H9 (cell line): ENCODE data around the gene SLC44A3. TPM values are rescaled to one million over a fixed set of nuclear protein-coding genes. Genes with fewer than 3 reads are reported as not detected.

Source experiments
- DNase-seq: peaks from one replicate; pipeline ENCODE4 v3.0.0-alpha.2; 2017
- H2AFZ ChIP-seq: one replicate; pipeline ENCODE4 v1.6.1; 2013; ENCODE audit warnings: mild to moderate bottlenecking, low read length, control low read depth, moderate library complexity
- H2AK5ac ChIP-seq: 2 replicates; pipeline ENCODE4 v1.6.1; 2013; ENCODE audit warnings: low read length, control low read depth, mixed read lengths; ENCODE audit not compliant: insufficient read length
- H2BK120ac ChIP-seq: one replicate; pipeline ENCODE4 v1.6.1; 2013; ENCODE audit warnings: low read depth, mild to moderate bottlenecking, low read length, control low read depth, inconsistent platforms; ENCODE audit not compliant: poor library complexity, severe bottlenecking
- H2BK12ac ChIP-seq: 2 replicates; pipeline ENCODE4 v1.6.1; 2013; ENCODE audit warnings: low read length, control low read depth, mixed read lengths, low read depth; ENCODE audit not compliant: insufficient read length
- H2BK15ac ChIP-seq: 2 replicates; pipeline ENCODE4 v1.6.1; 2013; ENCODE audit warnings: low read depth, low read length, control low read depth
- H2BK20ac ChIP-seq: one replicate; pipeline ENCODE4 v1.6.1; 2013; ENCODE audit warnings: low read depth, mild to moderate bottlenecking, low read length, control low read depth, inconsistent platforms; ENCODE audit not compliant: poor library complexity, severe bottlenecking
- H2BK5ac ChIP-seq: 2 replicates; pipeline ENCODE4 v1.6.1; 2013; ENCODE audit warnings: low read length, control low read depth, mixed read lengths; ENCODE audit not compliant: insufficient read length
- H3K14ac ChIP-seq: 2 replicates; pipeline ENCODE4 v1.6.1; 2013; ENCODE audit warnings: low read length, control low read depth; ENCODE audit not compliant: insufficient read depth
- H3K18ac ChIP-seq: 2 replicates; pipeline ENCODE4 v1.6.1; 2013; ENCODE audit warnings: low read depth, mild to moderate bottlenecking, mixed read lengths, low read length, control low read depth; ENCODE audit not compliant: insufficient read length
- H3K23ac ChIP-seq: 2 replicates; pipeline ENCODE4 v1.6.1; 2013; ENCODE audit warnings: low read length, control low read depth, mixed read lengths, low read depth; ENCODE audit not compliant: insufficient read length
- H3K23me2 ChIP-seq: 2 replicates; pipeline ENCODE4 v1.6.1; 2013; ENCODE audit warnings: low read depth, mild to moderate bottlenecking, mixed read lengths, low read length, control low read depth; ENCODE audit not compliant: insufficient read length, poor library complexity, severe bottlenecking
- H3K27ac ChIP-seq: 2 replicates; pipeline ENCODE4 v1.5.1; 2013; ENCODE audit warnings: low read length, control low read depth, mixed read lengths, low read depth; ENCODE audit not compliant: insufficient read length
- H3K27me3 ChIP-seq: 2 replicates; pipeline ENCODE4 v1.6.1; 2013; ENCODE audit warnings: low read length, control low read depth, inconsistent platforms; ENCODE audit not compliant: insufficient read depth
- H3K4ac ChIP-seq: 2 replicates; pipeline ENCODE4 v1.6.1; 2013; ENCODE audit warnings: low read depth, mild to moderate bottlenecking, control low read depth, inconsistent platforms, low read length, moderate library complexity
- H3K4me1 ChIP-seq: 2 replicates; pipeline ENCODE4 v1.6.1; 2013; ENCODE audit warnings: low read length, control low read depth, inconsistent platforms; ENCODE audit not compliant: insufficient read depth
- H3K4me2 ChIP-seq: 2 replicates; pipeline ENCODE4 v1.6.1; 2013; ENCODE audit warnings: low read length, control low read depth, mixed read lengths; ENCODE audit not compliant: insufficient read length, insufficient read depth
- H3K56ac ChIP-seq: 2 replicates; pipeline ENCODE4 v1.6.1; 2013; ENCODE audit warnings: low read depth, mild to moderate bottlenecking, mixed read lengths, low read length, control low read depth; ENCODE audit not compliant: insufficient read length
- H3K79me1 ChIP-seq: 2 replicates; pipeline ENCODE4 v1.6.1; 2013; ENCODE audit warnings: low read depth, mild to moderate bottlenecking, moderate library complexity, low read length, control low read depth, inconsistent platforms; ENCODE audit not compliant: insufficient read depth, poor library complexity, severe bottlenecking
- H3K79me2 ChIP-seq: 2 replicates; pipeline ENCODE4 v1.6.1; 2013; ENCODE audit warnings: low read length, control low read depth, inconsistent platforms; ENCODE audit not compliant: insufficient read depth
- H3K9ac ChIP-seq: 2 replicates; pipeline ENCODE4 v1.6.1; 2013; ENCODE audit warnings: low read length, control low read depth, mixed read lengths; ENCODE audit not compliant: insufficient read length; ENCODE audit errors: extremely low read depth
- H3K9me3 ChIP-seq: one replicate; pipeline ENCODE4 v1.6.1; 2013; ENCODE audit warnings: low read depth, low read length, inconsistent platforms; ENCODE audit not compliant: control insufficient read depth
- H3T11ph ChIP-seq: one replicate; pipeline ENCODE4 v1.6.1; 2013; ENCODE audit warnings: mild to moderate bottlenecking, low read length, control low read depth, inconsistent platforms
- H4K20me1 ChIP-seq: one replicate; pipeline ENCODE4 v1.6.1; 2013; ENCODE audit not compliant: control insufficient read depth, insufficient read length, insufficient read depth
- H4K5ac ChIP-seq: 2 replicates; pipeline ENCODE4 v1.6.1; 2013; ENCODE audit warnings: low read depth, mild to moderate bottlenecking, mixed read lengths, low read length, control low read depth; ENCODE audit not compliant: insufficient read length
- H4K8ac ChIP-seq: replicated peaks from 2 replicates; pipeline ENCODE4 v1.6.1; 2013; ENCODE audit warnings: low read length, control low read depth, mixed read lengths, low read depth; ENCODE audit not compliant: insufficient read length
- H4K91ac ChIP-seq: 2 replicates; pipeline ENCODE4 v1.6.1; 2013; ENCODE audit warnings: low read depth, mild to moderate bottlenecking, moderate library complexity, mixed read lengths, low read length, control low read depth; ENCODE audit not compliant: insufficient read length
- H3K27ac Mint-ChIP-seq, 3 experiments: 2 replicates in 2 of 3; 3 replicates in 1 of 3; pipeline ENCODE4 v1.8.0; 2020 to 2021; ENCODE audit warnings: mixed read lengths in 3 of 3, mild to moderate bottlenecking in 1 of 3, moderate library complexity in 1 of 3
- H3K27me3 Mint-ChIP-seq: 2 replicates; pipeline ENCODE4 v1.8.0; 2021; ENCODE audit warnings: low read depth, mild to moderate bottlenecking, moderate library complexity, mixed read lengths
- H3K36me3 Mint-ChIP-seq, 3 experiments: 2 replicates in 2 of 3; 3 replicates in 1 of 3; pipeline ENCODE4 v1.8.0; 2020 to 2021; ENCODE audit warnings: low read depth in 3 of 3, mixed read lengths in 3 of 3; ENCODE audit not compliant: insufficient read depth in 1 of 3
- H3K4me1 Mint-ChIP-seq, 2 experiments: 2 replicates each; pipeline ENCODE4 v1.8.0; 2020; ENCODE audit warnings: mixed read lengths in 2 of 2
- H3K4me3 Mint-ChIP-seq, 2 experiments: 2 replicates in 1 of 2; 3 replicates in 1 of 2; pipeline ENCODE4 v1.8.0; 2020 to 2021; ENCODE audit warnings: mild to moderate bottlenecking in 2 of 2, mixed read lengths in 2 of 2, moderate library complexity in 1 of 2
- H3K9me3 Mint-ChIP-seq, 2 experiments: 2 replicates in 1 of 2; 3 replicates in 1 of 2; pipeline ENCODE4 v1.8.0; 2020; ENCODE audit warnings: mild to moderate bottlenecking in 2 of 2, mixed read lengths in 2 of 2, moderate library complexity in 1 of 2
- CTCF ChIP-seq: fragments of 200-600 bp; sonication (generic); conservative IDR thresholded peaks from 3 replicates; pipeline ENCODE4 v1.8.0; 2021; ENCODE audit warnings: antibody characterized with exemption, mild to moderate bottlenecking
- whole genome bisulfite sequencing: extraction: QIAGEN DNeasy Blood & Tissue Kit; methylation state at CpG from one replicate; pipeline ENCODE4 v1.1.7; 2013; ENCODE audit warnings: missing lambda C conversion rate, low lambda C conversion rate, mixed read lengths; ENCODE audit not compliant: insufficient read length; ENCODE audit errors: extremely low coverage; 5-methylcytosine and 5-hydroxymethylcytosine counted together
- total RNA-seq: library from RNA; stranded (reverse); gene quantifications from 2 replicates; pipeline ENCODE4 v1.2.1, GENCODE V29; 2021

Gene SLC44A3
- total RNA-seq, 1 experiment from 2014 or later = 5.5 TPM

GRCh38 chr1:94787691-94788090, 32.5 kb upstream of the SLC44A3 start:
- H2AFZ ChIP-seq = no peak overlapping the region
- WGBS = no CpG with 5 or more reads among the region's 1 CpG
- H3K79me2 ChIP-seq = no peaks in the 10 kb centered on the region
- no peak overlapping the region for H2BK12ac ChIP-seq
- DNase-seq = no peak
- Mint-ChIP-seq H3K9me3 (no peaks in the 10 kb centered on the region; a peak in 1 of 5 replicates), H3K27me3 (no peaks in the 10 kb centered on the region), H3K4me3 (no peak overlapping the region), H3K27ac (no peak overlapping the region), H3K4me1 (peaks cover 0 to 9% of the 10 kb centered on the region in 2 experiments; a peak in 2 of 4 replicates), H3K36me3 (no peaks in the 10 kb centered on the region)
- no peak overlapping the region for H2BK15ac ChIP-seq
- no peaks in the 10 kb centered on the region; the same call in 1 of the 2 replicates for H3K4me1 ChIP-seq
- no peaks in the 10 kb centered on the region for H3K23me2 ChIP-seq
- H3K9me3 ChIP-seq = no peaks in the 10 kb centered on the region
- no peak overlapping the region for H2AK5ac ChIP-seq
- no peak overlapping the region for H4K8ac ChIP-seq
- H2BK120ac ChIP-seq = no peak overlapping the region
- H3K27me3 ChIP-seq = no peaks in the 10 kb centered on the region
- no peak overlapping the region for H3K56ac ChIP-seq
- H3K4ac ChIP-seq = no peak overlapping the region
- H3K23ac ChIP-seq = no peak overlapping the region
- no peak overlapping the region for H3K18ac ChIP-seq
- H3K79me1 ChIP-seq = no peaks in the 10 kb centered on the region
- no peak overlapping the region for H3K4me2 ChIP-seq
- TF ChIP-seq CTCF = no peak
- H3K27ac ChIP-seq = no peak overlapping the region
- no peak overlapping the region for H3K9ac ChIP-seq
- no peaks in the 10 kb centered on the region for H4K20me1 ChIP-seq
- no peak overlapping the region for H3K14ac ChIP-seq
- H2BK5ac ChIP-seq = no peak overlapping the region
- H4K5ac ChIP-seq = no peak overlapping the region
- H2BK20ac ChIP-seq = no peak overlapping the region
- H3T11ph ChIP-seq = no peak overlapping the region
- H4K91ac ChIP-seq = no peak overlapping the region
